NCI-H2107 treated with DMSO at 0.1 percent for 48 hours (cell line): ENCODE measurements around the gene ZSWIM6.
A peak's percentile ranks its signal among the peaks of the same experiment; 100 is the strongest.

Experiments used
- DNase-seq: peaks from one replicate; lab custom pipeline; 2025; ENCODE audit not compliant: unreplicated experiment; lab: John Stamatoyannopoulos, UW

The ZSWIM6 gene

GRCh38 chr5:61472172-61472958 lies 140.3 kb downstream of the ZSWIM6 start:
- DNase-seq = no peak

- no peak for DNase-seq
These were observed 142.7 kb downstream of the ZSWIM6 start for GRCh38 chr5:61474746-61475145.

- DNase-seq = no peak
These were observed 145.7 kb downstream of the ZSWIM6 start for GRCh38 chr5:61477788-61478187.

DNA sequence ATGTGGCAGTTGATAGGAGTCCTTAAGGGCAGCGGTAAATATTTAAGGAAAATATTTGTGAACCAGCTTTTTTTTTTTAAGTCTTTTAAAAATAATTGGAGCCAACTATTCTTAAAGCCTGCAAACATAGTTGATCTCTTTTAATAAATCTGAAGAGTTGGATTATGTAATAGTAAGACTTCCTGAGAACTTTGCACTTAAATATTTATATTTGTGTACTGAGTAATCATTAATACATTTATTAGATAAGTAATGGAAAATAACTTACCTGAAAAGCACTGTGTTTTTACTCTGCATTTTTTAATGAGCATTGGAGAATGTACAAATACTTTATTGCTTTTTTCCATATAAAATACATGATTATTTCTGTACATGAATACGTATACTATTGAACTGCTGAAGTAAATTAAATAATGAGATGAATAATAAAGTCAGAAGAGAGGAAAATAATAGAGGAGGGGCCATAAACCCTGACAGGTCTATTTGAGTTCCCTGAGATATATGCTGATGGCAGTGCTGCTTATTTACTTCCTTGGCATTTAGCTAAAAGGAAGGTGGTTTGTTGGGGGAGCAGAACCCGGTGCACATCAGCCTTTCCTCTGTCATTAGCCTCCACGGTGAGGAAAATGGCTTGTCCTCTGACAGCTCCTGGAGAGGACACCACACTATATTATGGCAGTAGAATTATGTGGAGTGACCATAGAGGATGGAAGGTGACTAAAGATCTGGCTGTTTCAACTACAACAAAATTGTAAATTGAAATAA lies 148.0 kb downstream of the ZSWIM6 start:
- no peak for DNase-seq

DNA sequence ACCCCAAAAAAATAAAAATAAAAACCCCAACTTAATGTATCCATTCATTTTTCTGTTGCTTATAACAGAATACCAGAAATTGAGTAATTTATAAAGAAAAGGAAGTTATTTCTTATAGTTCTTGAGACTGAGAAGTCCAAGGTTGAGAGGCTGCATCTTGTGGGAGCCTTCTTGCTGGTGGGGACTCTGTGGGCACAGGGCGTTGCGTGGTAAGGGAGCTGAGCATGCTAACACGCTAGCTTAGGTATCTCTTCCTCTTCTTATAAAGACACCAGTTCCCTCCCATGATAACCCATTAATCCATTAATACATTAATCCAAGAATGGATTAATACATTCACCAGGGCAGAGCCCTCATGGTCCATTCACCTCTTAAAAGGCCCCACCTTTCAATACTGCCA lies 150.9 kb downstream of the ZSWIM6 start:
- no peak for DNase-seq

DNA sequence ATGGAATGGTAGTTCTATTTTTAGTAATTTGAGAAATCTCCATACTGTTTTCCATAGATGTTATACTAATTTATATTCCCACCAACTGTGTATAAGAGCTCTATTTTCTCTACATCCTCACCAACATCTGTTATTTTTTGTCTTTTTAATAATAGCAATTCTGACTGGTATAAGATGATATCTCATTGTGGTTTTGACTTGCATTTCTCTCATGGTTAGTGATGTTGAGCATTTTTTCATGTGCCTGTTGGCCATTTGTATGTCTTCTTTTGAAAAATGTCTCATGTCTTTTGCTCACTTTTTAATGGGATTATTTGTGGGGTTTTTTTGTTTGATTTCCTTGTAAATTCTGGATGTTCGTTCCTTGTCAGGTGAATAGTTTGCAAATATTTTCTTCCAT lies 154.4 kb downstream of the ZSWIM6 start:
- no peak for DNase-seq

DNA sequence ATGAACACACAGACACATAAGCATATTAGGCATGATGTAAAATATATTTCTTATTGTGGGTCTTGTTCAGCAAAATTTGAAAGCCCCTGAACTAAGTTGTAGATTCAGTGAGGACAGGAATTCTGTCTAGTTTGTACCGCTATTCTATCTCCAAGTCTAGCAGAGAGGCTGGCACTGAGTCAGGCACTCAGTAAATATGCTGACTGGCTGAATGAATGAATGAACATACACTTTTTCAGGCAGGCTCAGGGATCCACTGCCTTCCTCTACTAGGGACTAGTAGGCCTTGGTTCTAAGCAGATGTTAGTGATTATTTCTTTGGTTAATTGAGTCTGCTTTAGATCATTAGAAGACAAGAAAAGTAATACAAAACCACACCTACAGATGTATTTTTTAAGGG lies 157.5 kb downstream of the ZSWIM6 start:
- no peak for DNase-seq

DNA sequence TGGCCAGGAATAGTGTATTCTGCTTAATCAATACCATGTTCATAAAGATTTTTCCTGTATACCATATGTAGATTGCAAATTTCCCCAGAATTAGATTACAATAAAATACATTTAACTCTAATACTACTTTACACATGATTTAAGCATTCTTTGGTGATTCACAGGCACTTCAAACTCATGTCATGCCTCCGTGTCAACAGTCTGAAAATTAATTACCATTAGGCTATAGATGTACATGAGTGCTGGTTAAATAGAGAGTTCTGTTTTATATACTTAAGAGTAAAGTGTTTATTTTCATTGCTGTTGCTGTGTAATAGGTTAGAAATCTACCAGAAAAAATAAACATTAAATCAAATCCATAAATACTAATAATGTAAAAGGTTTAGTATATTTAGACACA lies 159.8 kb downstream of the ZSWIM6 start:
- DNase-seq = no peak

- no peak for DNase-seq
These were observed 161.9 kb downstream of the ZSWIM6 start for GRCh38 chr5:61493973-61494372.

DNA sequence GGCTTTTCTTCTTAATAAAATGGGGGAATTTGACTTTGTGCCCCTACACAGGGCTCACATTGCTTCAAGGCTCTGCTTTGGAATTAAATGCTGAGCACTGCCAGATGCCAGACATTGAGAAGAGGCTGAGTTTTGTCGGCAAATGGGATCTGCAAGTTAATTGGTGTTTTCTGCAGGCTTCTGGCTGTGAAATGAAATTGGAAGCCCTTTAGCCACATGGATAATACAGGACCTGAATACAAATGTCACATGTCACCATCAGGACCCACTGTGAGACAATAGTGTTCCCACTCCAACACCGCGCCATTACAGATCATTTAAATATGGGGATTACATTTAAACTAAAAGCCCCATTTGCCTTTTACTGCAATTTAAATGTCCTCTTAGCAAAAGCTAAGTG lies 164.4 kb downstream of the ZSWIM6 start:
- DNase-seq = peak; percentile 44

DNA sequence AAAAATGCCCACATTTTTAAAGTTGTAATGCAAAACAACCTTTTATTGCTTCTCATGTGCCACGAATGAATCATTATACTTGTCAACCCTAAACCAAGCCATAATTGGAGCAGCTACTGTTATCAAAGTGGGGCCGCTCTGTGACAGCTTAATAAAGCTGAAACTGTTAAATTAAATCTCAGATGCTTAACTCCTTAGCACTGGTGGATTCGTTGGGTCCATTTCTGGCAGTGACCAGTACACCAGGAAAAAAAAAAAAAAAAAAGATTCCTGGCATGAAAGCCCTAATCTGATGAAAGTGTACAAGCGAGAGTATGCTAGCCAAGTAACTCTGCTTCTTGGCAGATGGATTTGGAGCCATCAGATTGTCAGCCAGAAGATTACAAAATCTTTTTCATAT lies 164.8 kb downstream of the ZSWIM6 start:
- DNase-seq = no peak

GRCh38 chr5:61498121-61498520 lies 166.1 kb downstream of the ZSWIM6 start:
- no peak for DNase-seq

DNA sequence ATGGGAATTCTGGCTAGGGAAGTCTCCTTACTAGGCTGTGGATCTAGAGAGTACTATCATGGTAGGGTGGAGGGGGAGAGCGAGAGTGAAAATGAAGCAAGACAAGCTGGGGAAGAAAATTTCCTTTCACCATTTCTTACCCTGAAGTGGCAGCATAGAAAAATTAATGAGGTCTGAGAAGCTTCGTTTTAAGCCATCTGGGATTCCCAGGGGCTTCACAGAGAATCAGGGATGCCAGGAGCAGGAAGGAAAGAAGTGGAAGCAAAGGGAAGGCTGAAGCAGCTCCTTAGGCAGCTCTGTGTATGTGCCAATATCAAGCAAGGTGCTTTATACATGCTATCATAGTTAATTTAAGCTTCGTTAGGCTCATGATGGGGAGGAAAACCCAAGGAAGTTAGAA lies 169.9 kb downstream of the ZSWIM6 start:
- no peak for DNase-seq

DNA sequence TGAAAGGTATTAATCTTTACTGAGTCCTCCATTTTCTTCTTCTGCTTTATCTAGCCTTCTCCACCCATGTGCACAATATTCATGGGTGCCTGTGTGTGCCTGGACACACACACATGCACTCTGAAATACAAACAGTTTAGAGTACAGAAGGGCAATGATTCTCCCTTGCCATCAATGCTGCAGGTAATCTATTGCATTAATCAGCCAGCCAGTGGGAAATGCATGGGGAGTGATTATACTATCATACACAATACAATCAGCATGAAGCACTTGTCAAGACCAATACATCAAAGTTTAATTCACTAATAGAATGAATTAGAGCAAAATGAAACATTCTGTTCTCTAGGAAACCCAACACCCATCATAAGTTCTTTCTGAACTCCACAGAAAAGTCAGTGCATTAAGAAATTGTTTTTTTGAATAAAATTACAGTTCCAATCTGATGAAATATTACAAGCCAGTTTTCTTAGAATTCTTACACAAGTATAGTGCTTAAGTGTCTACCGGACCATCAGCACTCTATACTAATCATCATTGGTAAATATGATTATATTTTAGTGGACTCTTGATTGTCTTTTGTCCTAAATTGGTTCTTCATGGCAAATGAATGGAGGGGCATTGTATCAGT lies 172.2 kb downstream of the ZSWIM6 start:
- DNase-seq = no peak

- DNase-seq = no peak
These were observed 173.2 kb downstream of the ZSWIM6 start for GRCh38 chr5:61505281-61505680.

GRCh38 chr5:61507232-61507631 lies 175.2 kb downstream of the ZSWIM6 start:
- no peak for DNase-seq

- DNase-seq = no peak
These were observed 184.9 kb downstream of the ZSWIM6 start for GRCh38 chr5:61516946-61517345.

DNA sequence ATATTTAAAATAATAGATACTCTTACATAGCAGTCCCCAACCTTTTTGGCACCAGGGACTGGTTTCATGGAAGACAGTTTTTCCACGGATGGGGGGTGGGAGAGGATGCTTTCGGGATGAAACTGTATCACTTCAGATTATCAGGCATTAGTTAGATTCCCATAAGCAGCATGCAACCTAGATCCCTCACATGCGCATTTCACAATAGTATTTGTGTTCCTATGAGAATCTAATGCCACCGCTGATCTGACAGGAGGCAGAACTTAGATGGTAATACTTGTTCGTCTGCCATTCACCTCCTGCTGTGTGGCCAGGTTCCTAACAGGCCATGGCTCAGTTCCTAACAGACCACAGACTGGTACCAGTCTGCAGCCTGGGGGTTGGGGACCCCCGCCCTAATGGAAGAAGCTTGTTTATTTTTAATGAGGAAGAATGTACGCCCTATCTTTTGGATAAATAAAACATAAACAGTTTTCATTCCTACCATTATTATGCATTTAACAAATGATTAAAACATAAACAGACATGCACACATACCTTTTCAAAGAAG lies 187.7 kb downstream of the ZSWIM6 start:
- no peak for DNase-seq

- DNase-seq = no peak
These were observed 191.0 kb downstream of the ZSWIM6 start for GRCh38 chr5:61523073-61523472.

GRCh38 chr5:61523997-61524396 lies 191.9 kb downstream of the ZSWIM6 start:
- DNase-seq = no peak

GRCh38 chr5:61525512-61526206 lies 193.6 kb downstream of the ZSWIM6 start:
- no peak for DNase-seq
